ENCODE data around the gene LIFR. TPM values are rescaled to one million over a fixed set of nuclear protein-coding genes. Genes with fewer than 3 reads are reported as not detected.
"Not testable (repeated sequence)": the region's sequence is repeated elsewhere in the genome, so short reads cannot be mapped to it uniquely, and the experiment has no call there.

Gene LIFR
- total and polyA plus RNA-seq, 9 donors, result 32.3 to 64.2 (median 42.0) TPM

- WGBS (ENCODE audit: insufficient coverage), result 100% methylated on average over 1 of the region's 2 CpGs
- not testable (repeated sequence) for H3K36me3 ChIP-seq (ENCODE audit: control insufficient read depth, insufficient read depth, low read length); H3K9me3 ChIP-seq (replicated peaks; ENCODE audit: control insufficient read depth, low read depth, low read length); H3K4me3 ChIP-seq (ENCODE audit: low read length); DNase-seq; H3K27me3 ChIP-seq (ENCODE audit: control insufficient read depth, insufficient read depth, low read length); H3K27ac ChIP-seq (ENCODE audit: low read length); H3K4me1 ChIP-seq (ENCODE audit: control insufficient read depth, insufficient read depth, low read length)
These were observed 10.9 kb upstream of the LIFR start for GRCh38 chr5:38567306-38567705.

- Histone ChIP-seq H3K36me3 (ENCODE audit: control insufficient read depth, insufficient read depth, low read length) (no peaks in the 10 kb centered on the region), H3K4me1 (ENCODE audit: control insufficient read depth, insufficient read depth, low read length) (no peaks in the 10 kb centered on the region), H3K9me3 (replicated peaks; ENCODE audit: control insufficient read depth, low read depth, low read length) (no peaks in the 10 kb centered on the region), H3K27ac (ENCODE audit: low read length) (no peak overlapping the region), H3K4me3 (ENCODE audit: low read length) (no peak overlapping the region), H3K27me3 (ENCODE audit: control insufficient read depth, insufficient read depth, low read length) (no peaks in the 10 kb centered on the region)
- no peak for DNase-seq
- WGBS (ENCODE audit: insufficient coverage), result 75% methylated on average over 2 of the region's 5 CpGs
These were observed 7.2 kb upstream of the LIFR start for GRCh38 chr5:38563624-38564023.

GRCh38 chr5:38562444-38563210 is 6.2 kb upstream of the LIFR start:
- WGBS (ENCODE audit: insufficient coverage), result 68% methylated on average over 3 of the region's 5 CpGs
- H3K27me3 ChIP-seq (ENCODE audit: control insufficient read depth, insufficient read depth, low read length), result no peaks in the 10 kb centered on the region
- peaks cover 1% of the 10 kb centered on the region for H3K4me1 ChIP-seq (ENCODE audit: control insufficient read depth, insufficient read depth, low read length)
- DNase-seq, result no peak
- no peaks in the 10 kb centered on the region for H3K36me3 ChIP-seq (ENCODE audit: control insufficient read depth, insufficient read depth, low read length)
- H3K9me3 ChIP-seq (replicated peaks; ENCODE audit: control insufficient read depth, low read depth, low read length), result no peaks in the 10 kb centered on the region
- H3K4me3 ChIP-seq (ENCODE audit: low read length), result no peak overlapping the region
- H3K27ac ChIP-seq (ENCODE audit: low read length), result no peak overlapping the region

- H3K9me3 ChIP-seq (replicated peaks; ENCODE audit: control insufficient read depth, low read depth, low read length), result no peaks in the 10 kb centered on the region
- H3K4me3 ChIP-seq (ENCODE audit: low read length), result no peak overlapping the region
- WGBS (ENCODE audit: insufficient coverage), result no CpG with 5 or more reads among the region's 3 CpGs
- no peak overlapping the region for H3K27ac ChIP-seq (ENCODE audit: low read length)
- H3K27me3 ChIP-seq (ENCODE audit: control insufficient read depth, insufficient read depth, low read length), result peaks cover 4% of the 10 kb centered on the region
- H3K4me1 ChIP-seq (ENCODE audit: control insufficient read depth, insufficient read depth, low read length), result peaks cover 2% of the 10 kb centered on the region
- H3K36me3 ChIP-seq (ENCODE audit: control insufficient read depth, insufficient read depth, low read length), result no peaks in the 10 kb centered on the region
- no peak for DNase-seq
These were observed 3.0 kb upstream of the LIFR start for GRCh38 chr5:38559428-38559827.

- Histone ChIP-seq H3K36me3 (ENCODE audit: control insufficient read depth, insufficient read depth, low read length) (no peaks in the 10 kb centered on the region), H3K27me3 (ENCODE audit: control insufficient read depth, insufficient read depth, low read length) (peaks cover 4% of the 10 kb centered on the region), H3K27ac (ENCODE audit: low read length) (peak overlapping the region; percentile 98), H3K4me3 (ENCODE audit: low read length) (peak overlapping the region; percentile 91), H3K4me1 (ENCODE audit: control insufficient read depth, insufficient read depth, low read length) (peaks cover 2% of the 10 kb centered on the region), H3K9me3 (replicated peaks; ENCODE audit: control insufficient read depth, low read depth, low read length) (no peaks in the 10 kb centered on the region)
- WGBS (ENCODE audit: insufficient coverage), result no CpG with 5 or more reads among the region's 6 CpGs
- DNase-seq, result no peak
These were observed 1.3 kb upstream of the LIFR start for GRCh38 chr5:38557792-38558191.

- Histone ChIP-seq H3K36me3 (ENCODE audit: control insufficient read depth, insufficient read depth, low read length) (no peaks in the 10 kb centered on the region), H3K27ac (ENCODE audit: low read length) (peak overlapping the region; percentile 98), H3K27me3 (ENCODE audit: control insufficient read depth, insufficient read depth, low read length) (peaks cover 4% of the 10 kb centered on the region), H3K9me3 (replicated peaks; ENCODE audit: control insufficient read depth, low read depth, low read length) (no peaks in the 10 kb centered on the region), H3K4me3 (ENCODE audit: low read length) (peak overlapping the region; percentile 91), H3K4me1 (ENCODE audit: control insufficient read depth, insufficient read depth, low read length) (peaks cover 2% of the 10 kb centered on the region)
- no peak for DNase-seq
- under 1% methylated on average over 10 of the region's 14 CpGs for WGBS (ENCODE audit: insufficient coverage)
These were observed 863 bp upstream of the LIFR start for GRCh38 chr5:38557308-38557710.

GRCh38 chr5:38556088-38556598 is 303 bp downstream of the LIFR start:
- H3K27me3 ChIP-seq (ENCODE audit: control insufficient read depth, insufficient read depth, low read length), result peaks cover 4% of the 10 kb centered on the region
- peak; percentile 38 for DNase-seq

GRCh38 chr5:38555354-38556087 is 925 bp downstream of the LIFR start:
- Histone ChIP-seq H3K27ac (ENCODE audit: low read length) (peak overlapping the region; percentile 70), H3K36me3 (ENCODE audit: control insufficient read depth, insufficient read depth, low read length) (no peaks in the 10 kb centered on the region), H3K9me3 (replicated peaks; ENCODE audit: control insufficient read depth, low read depth, low read length) (no peaks in the 10 kb centered on the region), H3K4me1 (ENCODE audit: control insufficient read depth, insufficient read depth, low read length) (peaks cover 6% of the 10 kb centered on the region), H3K4me3 (ENCODE audit: low read length) (peak overlapping the region; percentile 57), H3K27me3 (ENCODE audit: control insufficient read depth, insufficient read depth, low read length) (peaks cover 4% of the 10 kb centered on the region)
- DNase-seq, result no peak
- 0% methylated on average over 2 of the region's 11 CpGs for WGBS (ENCODE audit: insufficient coverage)

More at GRCh38 chr5:38556088-38556598, 303 bp downstream of the LIFR start:
- under 1% methylated on average over 65 of the region's 68 CpGs for WGBS (ENCODE audit: insufficient coverage)
- peaks cover 5% of the 10 kb centered on the region for H3K4me1 ChIP-seq (ENCODE audit: control insufficient read depth, insufficient read depth, low read length)
- peak overlapping the region; percentile 1 for H3K27ac ChIP-seq (ENCODE audit: low read length)
- no peaks in the 10 kb centered on the region for H3K36me3 ChIP-seq (ENCODE audit: control insufficient read depth, insufficient read depth, low read length)
- H3K9me3 ChIP-seq (replicated peaks; ENCODE audit: control insufficient read depth, low read depth, low read length), result no peaks in the 10 kb centered on the region
- peak overlapping the region; percentile 57 for H3K4me3 ChIP-seq (ENCODE audit: low read length)

GRCh38 chr5:38554861-38555260 is 1.6 kb downstream of the LIFR start:
- no CpG with 5 or more reads among the region's 4 CpGs for WGBS (ENCODE audit: insufficient coverage)
- no peaks in the 10 kb centered on the region for H3K36me3 ChIP-seq (ENCODE audit: control insufficient read depth, insufficient read depth, low read length)
- H3K4me3 ChIP-seq (ENCODE audit: low read length), result peak overlapping the region; percentile 57
- H3K27me3 ChIP-seq (ENCODE audit: control insufficient read depth, insufficient read depth, low read length), result peaks cover 4% of the 10 kb centered on the region
- H3K9me3 ChIP-seq (replicated peaks; ENCODE audit: control insufficient read depth, low read depth, low read length), result no peaks in the 10 kb centered on the region
- H3K4me1 ChIP-seq (ENCODE audit: control insufficient read depth, insufficient read depth, low read length), result peaks cover 6% of the 10 kb centered on the region
- H3K27ac ChIP-seq (ENCODE audit: low read length), result peak overlapping the region; percentile 70
- no peak for DNase-seq

- Histone ChIP-seq H3K27ac (ENCODE audit: low read length) (no peak overlapping the region), H3K9me3 (replicated peaks; ENCODE audit: control insufficient read depth, low read depth, low read length) (no peaks in the 10 kb centered on the region), H3K4me3 (ENCODE audit: low read length) (peak overlapping the region; percentile 57), H3K4me1 (ENCODE audit: control insufficient read depth, insufficient read depth, low read length) (peaks cover 6% of the 10 kb centered on the region), H3K27me3 (ENCODE audit: control insufficient read depth, insufficient read depth, low read length) (peaks cover 4% of the 10 kb centered on the region), H3K36me3 (ENCODE audit: control insufficient read depth, insufficient read depth, low read length) (no peaks in the 10 kb centered on the region)
- no peak for DNase-seq
- no CpG with 5 or more reads among the region's 3 CpGs for WGBS (ENCODE audit: insufficient coverage)
These were observed 2.0 kb downstream of the LIFR start for GRCh38 chr5:38554403-38554802.

Measured in muscle of leg (tissue), 11 donors.